Stimulated activated naive CD4-positive, alpha-beta T cell (primary cell): ENCODE measurements around the gene GLI1.
"Not testable (repeated sequence)": the region's sequence is repeated elsewhere in the genome, so short reads cannot be mapped to it uniquely, and the experiment has no call there.

Source experiments
- DNase-seq, 6 experiments: peaks; one replicate each; lab custom pipeline; 2025; lab: John Stamatoyannopoulos, UW

The GLI1 gene

DNA sequence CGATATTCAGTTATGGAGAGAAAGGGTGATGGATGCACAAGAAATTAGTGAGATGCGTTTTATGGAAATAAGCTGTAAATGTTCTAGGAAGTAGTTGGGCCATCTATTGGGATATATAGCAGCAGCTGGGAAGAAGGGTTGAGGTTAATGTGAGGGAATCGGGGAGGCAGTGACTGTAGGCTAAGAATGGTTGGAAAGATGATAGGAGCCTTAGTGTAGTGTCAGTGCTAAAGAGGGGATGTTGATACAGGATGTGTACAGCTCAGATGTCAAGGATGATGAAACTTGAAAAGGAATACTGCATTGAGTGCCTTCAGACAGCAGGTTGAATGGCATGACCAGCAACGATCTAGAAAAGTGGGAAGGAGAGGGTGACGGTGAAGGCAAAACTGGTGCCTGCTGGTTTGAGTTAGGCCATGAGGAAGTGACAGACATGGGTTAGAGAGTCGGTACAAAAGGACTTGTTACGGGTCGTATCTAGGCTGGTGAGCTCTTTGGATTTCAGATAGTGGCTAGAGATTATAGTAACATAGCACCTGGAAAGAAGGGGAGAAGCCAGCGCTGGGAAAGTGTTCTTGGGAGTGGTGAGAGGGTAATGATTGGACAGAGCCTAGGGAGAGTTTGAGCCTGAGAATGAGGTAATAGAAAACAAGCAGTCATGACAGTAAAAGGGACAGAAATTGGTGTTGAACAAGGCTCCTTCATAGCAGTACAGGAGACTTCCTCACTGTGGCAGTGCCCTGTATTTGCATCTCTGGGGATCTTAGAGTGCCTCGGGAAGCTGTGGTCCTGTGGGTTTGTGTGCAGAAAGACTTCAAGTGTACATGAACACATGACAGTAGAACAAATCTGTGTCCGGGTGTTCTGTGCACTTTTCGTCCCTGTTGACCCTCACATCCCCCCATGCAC is 37.9 kb downstream of the GLI1 start:
- DNase-seq: no peak

DNA sequence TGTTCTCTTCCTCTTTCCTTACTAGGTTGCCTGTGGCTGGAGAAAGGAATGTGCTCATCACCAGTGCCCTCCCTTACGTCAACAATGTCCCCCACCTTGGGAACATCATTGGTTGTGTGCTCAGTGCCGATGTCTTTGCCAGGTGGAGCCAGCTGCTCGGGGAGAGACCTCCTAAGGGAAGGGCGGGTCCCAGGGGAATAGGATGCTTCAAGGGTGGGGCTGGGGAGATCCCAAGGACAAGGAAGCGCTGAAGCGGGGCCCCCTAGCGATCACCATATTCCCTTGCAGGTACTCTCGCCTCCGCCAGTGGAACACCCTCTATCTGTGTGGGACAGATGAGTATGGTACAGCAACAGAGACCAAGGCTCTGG is 38.5 kb downstream of the GLI1 start:
- no peak for DNase-seq

DNA sequence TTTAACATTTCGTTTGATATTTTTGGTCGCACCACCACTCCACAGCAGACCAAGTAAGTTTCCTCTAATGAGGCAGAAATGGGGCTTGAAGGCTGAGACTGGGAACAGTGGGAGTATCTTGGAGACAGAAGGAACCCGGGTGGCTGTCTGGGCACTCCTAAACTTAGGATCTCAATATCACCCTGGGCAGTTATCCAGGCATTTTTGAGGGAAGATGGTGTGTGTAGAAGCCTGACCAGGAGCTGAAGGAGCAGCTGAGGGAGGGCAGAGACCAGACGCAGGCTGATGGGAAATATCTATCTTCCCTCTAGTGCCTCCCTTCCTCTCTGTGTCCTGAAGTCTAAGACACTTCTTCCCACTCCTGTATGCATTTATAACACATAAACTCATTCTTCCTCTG is 39.0 kb downstream of the GLI1 start:
- DNase-seq: no peak

DNA sequence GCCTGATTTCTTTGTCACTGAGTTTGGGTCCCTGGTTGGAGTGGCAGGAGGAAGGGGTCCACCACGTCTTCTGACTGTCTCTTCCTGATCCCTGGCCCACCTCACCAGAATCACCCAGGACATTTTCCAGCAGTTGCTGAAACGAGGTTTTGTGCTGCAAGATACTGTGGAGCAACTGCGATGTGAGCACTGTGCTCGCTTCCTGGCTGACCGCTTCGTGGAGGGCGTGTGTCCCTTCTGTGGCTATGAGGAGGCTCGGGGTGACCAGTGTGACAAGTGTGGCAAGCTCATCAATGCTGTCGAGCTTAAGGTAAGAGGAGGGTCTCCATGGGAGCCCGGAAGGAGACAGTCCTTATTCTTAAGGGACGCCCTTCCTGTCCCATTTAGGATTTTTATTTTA is 40.6 kb downstream of the GLI1 start:
- DNase-seq: no peak

DNA sequence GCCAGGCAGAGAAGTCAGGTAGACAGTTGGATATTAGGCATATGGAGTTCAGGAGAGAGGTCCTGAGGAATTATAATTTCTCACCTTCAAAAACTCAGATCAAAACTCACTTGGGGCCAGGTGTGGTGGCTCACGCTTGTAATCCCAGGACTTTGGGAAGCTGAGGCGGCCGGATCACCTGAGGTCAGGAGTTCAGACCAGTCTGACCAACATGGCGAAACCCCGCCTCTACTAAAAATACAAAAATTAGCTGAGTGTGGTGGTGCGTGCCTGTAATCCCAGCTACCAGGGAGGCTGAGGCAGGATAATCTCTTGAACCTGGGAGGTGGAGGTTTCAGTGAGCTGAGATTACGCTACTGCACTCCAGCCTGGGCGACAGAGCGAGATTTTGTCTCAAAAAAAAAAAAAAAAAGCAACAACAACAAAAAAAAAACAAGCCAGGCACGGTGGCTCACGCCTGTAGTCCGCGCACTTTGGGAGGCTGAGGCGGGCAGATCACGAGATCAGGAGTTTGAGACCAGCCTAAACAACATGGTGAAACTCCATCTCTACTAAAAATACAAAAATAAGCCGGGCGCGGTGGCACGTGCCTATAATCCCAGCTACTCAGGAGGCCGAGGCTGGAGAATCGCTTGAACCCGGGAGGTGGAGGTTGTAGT is 42.9 kb downstream of the GLI1 start:
- not testable (repeated sequence) for DNase-seq

DNA sequence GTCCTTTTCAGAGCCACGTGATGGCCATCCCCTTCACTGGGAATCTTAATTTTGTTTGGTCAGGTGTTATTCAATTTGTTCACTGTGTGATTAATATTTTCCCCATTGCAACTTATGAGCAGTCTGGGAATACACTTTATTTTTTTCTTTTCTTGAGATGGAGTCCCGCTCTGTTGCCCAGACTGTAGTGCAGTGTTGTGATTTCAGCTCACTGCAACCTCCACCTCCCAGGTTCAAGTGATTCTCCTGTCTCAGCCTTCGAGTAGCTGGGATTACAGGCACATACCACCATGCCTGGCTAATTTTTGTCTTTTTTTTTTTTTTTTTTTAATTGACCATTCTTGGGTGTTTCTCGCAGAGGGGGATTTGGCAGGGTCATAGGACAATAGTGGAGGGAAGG is 47.0 kb downstream of the GLI1 start:
- not testable (repeated sequence) for DNase-seq

DNA sequence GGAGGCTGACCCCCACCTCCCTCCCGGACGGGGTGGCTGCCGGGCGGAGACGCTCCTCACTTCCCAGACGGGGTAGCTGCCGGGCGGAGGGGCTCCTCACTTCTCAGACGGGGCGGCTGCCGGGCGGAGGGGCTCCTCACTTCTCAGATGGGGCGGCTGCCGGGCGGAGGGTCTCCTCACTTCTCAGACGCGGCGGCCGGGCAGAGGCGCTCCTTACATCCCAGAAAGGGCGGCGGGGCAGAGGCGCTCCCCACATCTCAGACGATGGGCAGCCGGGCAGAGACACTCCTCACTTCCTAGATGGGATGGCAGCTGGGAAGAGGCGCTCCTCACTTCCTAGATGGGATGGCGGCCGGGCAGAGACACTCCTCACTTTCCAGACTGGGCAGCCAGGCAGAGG is 48.2 kb downstream of the GLI1 start:
- not testable (repeated sequence) for DNase-seq

DNA sequence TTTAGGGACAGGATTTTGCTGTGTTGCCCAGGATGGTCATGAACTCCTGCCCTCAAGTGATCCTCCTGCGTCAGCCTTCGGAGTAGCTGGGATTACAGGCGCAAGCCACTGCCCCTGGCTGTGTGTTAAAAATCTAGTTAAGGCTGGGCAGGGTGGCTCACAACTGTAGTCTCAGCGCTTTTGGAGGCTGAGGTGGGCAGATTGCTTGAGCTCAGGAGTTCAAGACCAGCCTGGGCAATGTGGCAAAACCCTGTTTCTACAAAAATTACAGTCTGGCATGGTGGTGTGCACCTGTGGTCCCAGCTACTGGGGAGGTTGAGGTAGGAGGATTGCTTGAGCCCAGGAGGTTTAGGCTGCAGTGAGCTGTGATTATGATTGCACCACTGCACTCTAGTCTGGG is 51.6 kb downstream of the GLI1 start:
- DNase-seq: no peak

DNA sequence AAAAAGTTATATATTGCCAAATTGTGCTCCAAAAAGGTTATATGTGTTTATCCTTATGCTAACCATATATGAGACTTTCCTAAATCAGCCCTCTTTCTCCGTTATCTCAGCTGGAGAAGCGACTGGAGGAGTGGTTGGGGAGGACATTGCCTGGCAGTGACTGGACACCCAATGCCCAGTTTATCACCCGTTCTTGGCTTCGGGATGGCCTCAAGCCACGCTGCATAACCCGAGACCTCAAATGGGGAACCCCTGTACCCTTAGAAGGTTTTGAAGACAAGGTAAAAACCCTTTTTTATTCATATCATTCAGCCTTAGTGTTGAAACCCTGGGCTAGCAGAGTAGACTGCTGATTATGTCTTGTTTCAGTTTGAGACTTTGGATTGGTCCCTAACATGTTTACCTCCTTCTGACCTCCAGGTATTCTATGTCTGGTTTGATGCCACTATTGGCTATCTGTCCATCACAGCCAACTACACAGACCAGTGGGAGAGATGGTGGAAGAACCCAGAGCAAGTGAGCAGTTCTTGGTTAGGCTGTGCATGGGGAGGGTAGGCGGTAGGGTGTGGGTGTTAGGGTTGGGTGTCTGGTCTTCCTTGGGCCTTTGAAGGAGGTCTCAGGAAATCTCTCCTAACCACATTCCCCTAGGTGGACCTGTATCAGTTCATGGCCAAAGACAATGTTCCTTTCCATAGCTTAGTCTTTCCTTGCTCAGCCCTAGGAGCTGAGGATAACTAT is 52.2 kb downstream of the GLI1 start:
- DNase-seq: no peak

DNA sequence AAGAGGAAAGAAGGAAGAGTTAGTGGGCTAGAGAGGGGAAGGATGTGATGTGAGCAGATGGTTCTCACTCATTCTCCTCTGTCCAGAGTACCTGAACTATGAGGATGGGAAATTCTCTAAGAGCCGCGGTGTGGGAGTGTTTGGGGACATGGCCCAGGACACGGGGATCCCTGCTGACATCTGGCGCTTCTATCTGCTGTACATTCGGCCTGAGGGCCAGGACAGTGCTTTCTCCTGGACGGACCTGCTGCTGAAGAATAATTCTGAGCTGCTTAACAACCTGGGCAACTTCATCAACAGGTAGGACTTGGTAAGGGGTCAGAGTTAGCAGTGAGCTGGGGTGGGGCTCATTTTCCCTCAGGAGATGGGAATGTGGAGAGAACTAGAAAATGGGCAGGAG is 53.1 kb downstream of the GLI1 start:
- no peak for DNase-seq

DNA sequence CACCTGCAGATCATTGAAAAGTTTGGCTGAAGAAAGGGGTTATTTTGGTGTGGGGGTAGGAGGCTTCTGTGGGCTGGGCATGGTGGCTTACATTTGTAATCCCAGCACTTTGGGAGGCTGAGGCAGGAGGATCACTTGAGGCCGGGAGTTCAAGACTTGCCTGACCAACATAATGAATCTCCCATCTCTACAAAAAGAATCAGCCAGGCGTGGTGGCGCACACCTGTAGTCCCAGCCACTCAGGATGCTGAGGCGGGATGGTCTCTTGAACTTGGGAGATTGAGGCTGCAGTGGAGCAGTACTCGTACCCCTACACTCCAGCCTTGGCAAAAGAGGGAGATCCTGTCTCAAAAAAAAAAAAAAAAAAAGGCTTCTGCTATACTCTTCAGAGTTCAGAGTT is 53.7 kb downstream of the GLI1 start:
- no peak for DNase-seq

DNA sequence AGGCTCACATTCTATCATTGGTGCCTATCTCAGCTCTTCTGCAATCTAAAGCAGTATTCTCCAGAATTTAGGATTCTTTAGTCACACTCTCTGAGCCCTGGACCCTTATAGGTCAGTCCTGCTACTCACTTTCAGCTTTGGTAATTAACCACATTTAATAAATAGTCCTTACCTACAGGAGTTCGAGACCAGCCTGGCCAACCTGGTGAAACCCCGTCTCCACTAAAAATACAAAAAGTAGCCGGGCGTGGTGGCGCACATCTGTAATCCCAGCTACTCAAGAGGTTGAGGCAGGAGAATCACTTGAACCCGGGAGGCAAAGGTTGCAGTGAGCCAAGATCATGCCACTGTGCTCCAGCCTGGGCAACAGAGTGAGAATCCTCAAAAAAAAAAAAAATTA is 54.1 kb downstream of the GLI1 start:
- DNase-seq: not testable (repeated sequence)

DNA sequence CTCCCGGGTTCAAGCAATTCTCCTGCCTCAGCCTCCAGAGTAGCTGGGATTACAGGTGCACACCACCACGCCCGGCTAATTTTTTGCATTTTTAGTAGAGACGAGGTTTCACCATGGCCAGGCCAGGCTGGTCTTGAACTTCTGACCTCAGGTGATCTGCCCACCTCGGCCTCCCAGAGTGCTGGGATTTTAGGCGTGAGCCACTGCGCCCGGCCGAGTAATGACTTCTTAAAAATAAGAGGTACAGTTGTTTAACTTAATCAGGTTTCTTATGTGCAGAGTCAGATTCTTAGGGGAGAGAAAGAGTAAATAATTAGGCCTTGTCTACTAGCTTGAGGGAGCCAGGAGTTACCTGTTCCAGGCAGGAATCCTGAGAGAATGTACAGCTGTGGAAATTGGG is 54.7 kb downstream of the GLI1 start:
- not testable (repeated sequence) for DNase-seq

DNA sequence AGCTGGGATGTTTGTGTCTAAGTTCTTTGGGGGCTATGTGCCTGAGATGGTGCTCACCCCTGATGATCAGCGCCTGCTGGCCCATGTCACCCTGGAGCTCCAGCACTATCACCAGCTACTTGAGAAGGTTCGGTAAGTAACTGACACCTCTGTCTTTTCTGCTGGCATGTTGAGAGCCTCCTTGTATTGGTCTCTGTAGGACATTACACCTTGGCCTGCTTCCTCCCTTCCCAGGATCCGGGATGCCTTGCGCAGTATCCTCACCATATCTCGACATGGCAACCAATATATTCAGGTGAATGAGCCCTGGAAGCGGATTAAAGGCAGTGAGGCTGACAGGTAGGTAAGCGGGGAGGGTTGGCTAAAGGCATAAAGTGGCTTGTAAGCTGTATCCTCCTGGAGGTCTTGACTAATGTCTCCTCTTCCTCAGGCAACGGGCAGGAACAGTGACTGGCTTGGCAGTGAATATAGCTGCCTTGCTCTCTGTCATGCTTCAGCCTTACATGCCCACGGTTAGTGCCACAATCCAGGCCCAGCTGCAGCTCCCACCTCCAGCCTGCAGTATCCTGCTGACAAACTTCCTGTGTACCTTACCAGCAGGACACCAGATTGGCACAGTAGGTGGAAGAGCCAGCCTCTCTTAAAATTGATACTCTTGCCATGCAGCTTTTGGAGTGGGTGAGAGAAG is 55.3 kb downstream of the GLI1 start:
- DNase-seq: no peak

DNA sequence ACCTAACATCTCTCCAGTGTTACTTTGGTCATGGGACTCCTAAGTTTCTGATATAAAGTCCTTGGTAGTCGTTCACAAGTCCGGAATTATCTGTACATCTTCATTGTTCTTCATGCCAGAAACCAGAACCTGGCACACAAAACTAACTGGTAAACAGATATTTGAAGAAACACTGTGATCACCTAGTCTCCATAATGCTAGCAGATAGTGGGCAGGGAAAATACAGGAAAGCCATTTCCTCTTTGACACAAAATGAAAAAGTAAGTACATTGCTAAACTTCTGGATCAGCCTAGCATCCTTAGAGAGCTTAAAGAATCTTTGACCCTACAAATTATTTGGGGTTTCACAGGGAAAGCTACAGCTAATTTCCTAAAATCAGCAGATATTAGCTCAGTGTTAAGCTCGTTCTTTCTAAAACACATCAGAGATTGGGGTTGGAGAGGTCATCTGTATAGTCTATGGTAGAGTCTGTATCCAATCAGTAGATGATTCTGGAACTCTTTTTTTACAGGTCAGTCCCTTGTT is 55.9 kb downstream of the GLI1 start:
- DNase-seq: no peak

DNA sequence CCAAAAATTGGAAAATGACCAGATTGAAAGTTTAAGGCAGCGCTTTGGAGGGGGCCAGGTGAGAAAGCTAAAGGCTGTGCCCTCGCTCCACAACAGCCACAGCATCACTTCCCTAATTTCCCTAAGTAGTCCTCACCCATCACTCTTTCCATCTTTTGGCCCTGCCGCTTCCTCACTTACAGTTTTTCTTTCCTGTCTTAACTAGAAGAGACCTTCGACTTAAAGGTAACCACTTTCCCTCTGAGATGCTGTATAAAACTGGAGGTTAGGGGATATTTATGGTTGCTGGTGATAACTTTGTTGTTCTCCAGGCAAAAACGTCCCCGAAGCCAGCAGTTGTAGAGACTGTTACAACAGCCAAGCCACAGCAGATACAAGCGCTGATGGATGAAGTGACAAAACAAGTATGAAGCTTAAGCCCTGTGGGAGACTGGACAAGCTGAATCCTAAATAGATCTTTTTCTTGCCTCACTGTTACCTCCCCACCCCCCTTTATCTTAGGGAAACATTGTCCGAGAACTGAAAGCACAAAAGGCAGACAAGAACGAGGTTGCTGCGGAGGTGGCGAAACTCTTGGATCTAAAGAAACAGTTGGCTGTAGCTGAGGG is 56.5 kb downstream of the GLI1 start:
- DNase-seq: no peak

DNA sequence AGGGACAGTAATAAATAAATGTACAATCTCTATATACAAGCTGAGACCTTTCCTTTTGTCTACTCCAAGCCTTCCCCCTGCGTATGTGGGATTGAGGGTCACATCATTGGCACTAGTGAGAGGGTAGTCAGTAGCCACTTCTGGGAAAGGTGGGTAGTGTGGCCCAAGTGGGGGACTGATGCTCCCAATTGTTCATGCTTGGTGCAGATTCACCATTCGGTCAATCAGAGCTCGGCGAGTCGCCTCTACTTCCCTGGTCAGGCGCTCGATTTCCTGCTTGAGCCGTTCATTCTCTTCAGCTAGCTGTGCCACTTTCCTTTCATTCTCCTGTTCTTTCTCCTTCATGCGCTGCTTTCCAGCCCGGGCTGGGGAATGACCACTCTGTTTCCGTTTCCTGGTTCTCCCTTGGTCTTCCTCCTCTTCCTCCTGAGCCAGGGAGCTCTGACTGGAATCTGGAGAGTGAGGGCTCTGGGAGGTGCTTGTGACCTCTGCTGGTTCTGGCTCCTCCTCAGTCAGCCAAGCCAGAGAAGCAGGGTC is 57.1 kb downstream of the GLI1 start:
- no peak for DNase-seq

DNA sequence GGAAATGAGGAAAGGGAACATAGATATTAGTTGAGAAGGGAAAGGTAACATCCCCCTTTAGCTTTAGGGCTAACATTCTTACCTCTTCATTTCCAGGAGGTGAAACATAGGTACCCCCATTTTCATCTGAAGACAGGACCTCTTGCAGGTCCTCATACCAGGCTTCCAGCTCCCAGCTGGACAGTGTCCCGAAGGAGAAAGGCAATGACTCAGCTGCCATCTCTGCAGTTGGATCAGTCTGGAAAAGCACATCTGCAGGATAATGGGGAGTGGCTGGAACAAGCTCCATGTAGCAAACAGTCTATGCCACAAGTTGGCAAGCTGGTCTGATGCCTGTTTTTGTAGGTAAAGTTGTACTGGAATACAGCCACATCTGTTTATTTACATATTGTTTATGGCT is 57.6 kb downstream of the GLI1 start:
- DNase-seq: no peak

DNA sequence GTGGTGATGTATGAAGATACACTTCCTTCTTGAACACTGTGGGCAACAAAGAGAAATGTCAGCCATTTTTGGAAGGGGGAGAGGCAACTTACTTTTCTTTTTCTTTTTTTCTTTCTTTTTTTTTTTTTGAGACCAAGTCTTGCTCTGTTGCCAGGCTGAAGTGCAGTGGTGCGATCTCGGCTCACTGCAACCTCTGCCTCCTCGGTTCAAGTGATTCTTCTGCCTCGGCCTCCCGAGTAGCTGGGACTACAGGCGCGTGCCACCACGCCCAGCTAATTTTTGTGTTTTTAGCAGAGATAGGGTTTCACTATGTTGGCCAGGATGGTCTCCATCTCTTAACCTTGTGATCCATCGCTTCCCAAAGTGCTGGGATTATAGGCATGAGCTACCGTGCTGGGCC is 58.1 kb downstream of the GLI1 start:
- not testable (repeated sequence) for DNase-seq

DNA sequence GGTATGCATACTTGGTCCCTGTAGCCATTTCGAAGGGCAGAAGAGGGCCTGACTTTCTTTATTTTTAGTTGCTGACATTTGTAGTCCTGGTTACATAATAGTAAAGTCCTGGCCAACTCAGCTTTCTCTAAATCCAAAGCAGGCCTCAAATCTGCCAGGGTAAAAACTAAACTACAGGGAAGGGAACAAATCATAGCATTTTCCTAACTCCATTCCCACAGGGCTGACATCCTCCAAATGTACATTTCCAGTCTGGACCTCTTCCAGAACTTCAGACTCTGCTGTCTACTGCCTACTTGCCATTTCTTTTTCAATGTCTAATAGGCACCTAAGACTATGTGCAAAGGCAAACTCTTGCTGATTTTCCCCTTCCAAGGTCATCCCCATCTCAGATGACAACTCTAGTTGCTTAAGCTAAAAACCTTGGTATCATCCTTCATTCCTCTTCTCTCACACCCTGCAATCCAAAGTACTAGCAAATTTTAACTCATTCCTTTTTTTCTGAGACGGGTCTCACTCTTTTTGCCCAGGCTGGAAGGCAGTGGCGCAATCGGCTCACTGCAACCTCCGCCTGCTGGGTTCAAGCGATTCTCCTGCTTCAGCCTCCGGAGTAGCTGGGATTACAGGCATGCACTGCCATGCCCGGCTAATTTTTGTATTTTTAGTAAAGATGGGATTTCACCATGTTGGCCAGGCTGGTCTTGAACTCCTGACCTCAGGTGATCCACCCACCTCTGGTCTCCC is 58.8 kb downstream of the GLI1 start:
- DNase-seq: no peak
